ENCODE measurements around the gene KIF20B. TPM values are rescaled to one million over a fixed set of nuclear protein-coding genes. Genes with fewer than 3 reads are reported as not detected.

KIF20B gene
- total RNA-seq, 2 experiments from 2014 or later = 17.1 to 18.4 TPM

DNA sequence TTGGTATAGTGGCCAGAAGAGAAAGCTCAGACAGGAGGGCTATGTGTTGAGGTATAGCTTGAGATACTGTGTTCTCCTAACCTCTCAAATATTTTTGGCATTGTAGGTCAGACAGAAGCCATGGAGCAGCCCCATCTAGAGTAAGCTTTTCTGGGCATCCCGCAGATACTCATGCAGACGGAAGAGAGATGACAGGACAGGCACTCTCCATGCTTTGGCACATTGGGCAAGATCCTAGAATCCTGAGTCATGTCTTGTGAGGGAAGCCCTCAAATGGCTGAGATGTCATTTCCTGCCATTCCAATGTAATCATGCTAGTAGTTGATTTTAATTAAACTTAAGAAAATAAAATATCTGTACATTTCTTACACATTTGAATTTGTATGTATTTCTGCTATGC is 16.8 kb upstream of the KIF20B start:
- intact Hi-C loops (cut with DNase I, micrococcal nuclease) = no loop called here
- H3K4me3 ChIP-seq (ENCODE audit: low read length) = no peak overlapping the region
- no peaks in the 10 kb centered on the region for H3K36me3 Mint-ChIP-seq (ENCODE audit: low read depth)
- DNase-seq (peak in 2 of 14 experiments; percentile 31 to 45), ATAC-seq (ENCODE audit: poor library complexity) (no peak)
- no peak overlapping the region for H3K27ac Mint-ChIP-seq
- TF ChIP-seq, protein P1, sequence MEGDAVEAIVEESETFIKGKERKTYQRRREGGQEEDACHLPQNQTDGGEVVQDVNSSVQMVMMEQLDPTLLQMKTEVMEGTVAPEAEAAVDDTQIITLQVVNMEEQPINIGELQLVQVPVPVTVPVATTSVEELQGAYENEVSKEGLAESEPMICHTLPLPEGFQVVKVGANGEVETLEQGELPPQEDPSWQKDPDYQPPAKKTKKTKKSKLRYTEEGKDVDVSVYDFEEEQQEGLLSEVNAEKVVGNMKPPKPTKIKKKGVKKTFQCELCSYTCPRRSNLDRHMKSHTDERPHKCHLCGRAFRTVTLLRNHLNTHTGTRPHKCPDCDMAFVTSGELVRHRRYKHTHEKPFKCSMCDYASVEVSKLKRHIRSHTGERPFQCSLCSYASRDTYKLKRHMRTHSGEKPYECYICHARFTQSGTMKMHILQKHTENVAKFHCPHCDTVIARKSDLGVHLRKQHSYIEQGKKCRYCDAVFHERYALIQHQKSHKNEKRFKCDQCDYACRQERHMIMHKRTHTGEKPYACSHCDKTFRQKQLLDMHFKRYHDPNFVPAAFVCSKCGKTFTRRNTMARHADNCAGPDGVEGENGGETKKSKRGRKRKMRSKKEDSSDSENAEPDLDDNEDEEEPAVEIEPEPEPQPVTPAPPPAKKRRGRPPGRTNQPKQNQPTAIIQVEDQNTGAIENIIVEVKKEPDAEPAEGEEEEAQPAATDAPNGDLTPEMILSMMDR (IDR thresholded peaks at IDR 0.05) = no peak
- peaks cover 0 to 6% of the 10 kb centered on the region in 2 experiments for H3K27me3 ChIP-seq (ENCODE audit: control insufficient read depth in 1 of 2, insufficient read depth in 2 of 2, low read length in 2 of 2)
- no peaks in the 10 kb centered on the region for H3K9me3 Mint-ChIP-seq
- ChIA-PET CTCF (no interaction called here), POLR2A (no interaction called here)
- no peak overlapping the region for H3K27ac ChIP-seq (ENCODE audit: low read depth in 1 of 2, low read length in 2 of 2)
- no peaks in the 10 kb centered on the region for H3K9me3 ChIP-seq (ENCODE audit: control insufficient read depth in 1 of 2, insufficient read depth in 1 of 2, low read length in 2 of 2)
- no peaks in the 10 kb centered on the region for H3K4me1 ChIP-seq (ENCODE audit: insufficient read depth, low read length)
- H3K36me3 ChIP-seq (ENCODE audit: insufficient read depth, low read length) = no peaks in the 10 kb centered on the region
- peaks cover 26% of the 10 kb centered on the region for H3K27me3 Mint-ChIP-seq
- H3K4me3 Mint-ChIP-seq = no peak overlapping the region
- no peaks in the 10 kb centered on the region for H3K4me1 Mint-ChIP-seq (ENCODE audit: low read depth)

DNA sequence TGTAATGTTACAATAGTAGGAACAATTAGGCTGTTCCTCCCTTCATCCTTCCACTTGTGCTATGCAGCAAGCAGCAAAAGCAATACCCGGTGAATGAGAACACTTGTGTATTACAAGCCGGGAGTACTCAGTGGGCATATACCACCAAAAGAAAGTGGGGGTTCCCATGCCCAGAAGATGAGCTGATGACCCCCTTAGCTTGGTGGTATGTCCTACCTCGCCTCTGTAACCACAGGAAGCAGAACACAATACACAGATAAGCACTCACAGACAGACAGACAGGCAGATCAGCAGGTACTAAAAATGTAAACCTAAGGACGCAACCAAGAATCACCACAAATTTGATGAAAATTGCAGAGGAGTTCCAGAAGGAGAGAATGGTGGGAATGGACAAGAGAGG is 15.5 kb upstream of the KIF20B start:
- H3K27me3 ChIP-seq (ENCODE audit: control insufficient read depth in 1 of 2, insufficient read depth in 2 of 2, low read length in 2 of 2) = no peaks in the 10 kb centered on the region
- no peaks in the 10 kb centered on the region for H3K4me1 Mint-ChIP-seq (ENCODE audit: low read depth)
- H3K27me3 Mint-ChIP-seq = peaks cover 21% of the 10 kb centered on the region
- no peak overlapping the region for H3K27ac Mint-ChIP-seq
- no peaks in the 10 kb centered on the region for H3K9me3 Mint-ChIP-seq
- intact Hi-C loops (cut with DNase I, micrococcal nuclease) = no loop called here
- TF ChIP-seq, protein P1 (IDR thresholded peaks at IDR 0.05) = no peak
- H3K36me3 ChIP-seq (ENCODE audit: insufficient read depth, low read length) = no peaks in the 10 kb centered on the region
- no peaks in the 10 kb centered on the region for H3K4me1 ChIP-seq (ENCODE audit: insufficient read depth, low read length)
- H3K27ac ChIP-seq (ENCODE audit: low read depth in 1 of 2, low read length in 2 of 2) = no peak overlapping the region
- H3K9me3 ChIP-seq (ENCODE audit: control insufficient read depth in 1 of 2, insufficient read depth in 1 of 2, low read length in 2 of 2) = no peaks in the 10 kb centered on the region
- no peaks in the 10 kb centered on the region for H3K36me3 Mint-ChIP-seq (ENCODE audit: low read depth)
- DNase-seq (no peak), ATAC-seq (ENCODE audit: poor library complexity) (no peak)
- no peak overlapping the region for H3K4me3 ChIP-seq (ENCODE audit: low read length)
- ChIA-PET CTCF (no interaction called here), POLR2A (no interaction called here)
- no peak overlapping the region for H3K4me3 Mint-ChIP-seq

DNA sequence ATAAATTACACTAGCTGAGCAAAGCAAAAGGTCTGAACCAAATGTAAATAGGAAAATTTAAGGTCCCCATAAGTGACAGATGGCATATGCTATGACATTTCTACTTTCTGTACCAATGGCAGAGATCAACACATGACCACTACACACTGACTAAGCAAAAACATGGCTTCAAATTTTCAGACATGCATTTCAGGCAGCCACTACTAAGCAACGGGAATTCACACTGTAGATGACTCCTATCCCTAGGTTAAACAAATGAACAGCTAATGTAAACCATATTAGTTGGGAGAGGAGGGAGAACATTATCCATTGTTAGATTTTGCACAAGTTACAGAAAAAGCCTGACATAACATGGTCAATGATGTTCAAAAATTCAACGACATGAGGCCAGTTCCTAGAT is 11.4 kb upstream of the KIF20B start:
- Histone ChIP-seq H3K9me3 (ENCODE audit: control insufficient read depth in 1 of 2, insufficient read depth in 1 of 2, low read length in 2 of 2) (no peaks in the 10 kb centered on the region), H3K4me1 (ENCODE audit: insufficient read depth, low read length) (no peaks in the 10 kb centered on the region), H3K27me3 (ENCODE audit: control insufficient read depth in 1 of 2, insufficient read depth in 2 of 2, low read length in 2 of 2) (no peaks in the 10 kb centered on the region), H3K36me3 (ENCODE audit: insufficient read depth, low read length) (no peaks in the 10 kb centered on the region), H3K27ac (ENCODE audit: low read depth in 1 of 2, low read length in 2 of 2) (no peak overlapping the region), H3K4me3 (ENCODE audit: low read length) (no peak overlapping the region)
- ATAC-seq (ENCODE audit: poor library complexity) = no peak
- Mint-ChIP-seq H3K27ac (no peak overlapping the region), H3K4me1 (ENCODE audit: low read depth) (no peaks in the 10 kb centered on the region), H3K27me3 (peaks cover 4% of the 10 kb centered on the region), H3K4me3 (no peak overlapping the region), H3K36me3 (ENCODE audit: low read depth) (no peaks in the 10 kb centered on the region), H3K9me3 (no peaks in the 10 kb centered on the region)
- ChIA-PET POLR2A (no interaction called here), CTCF (no interaction called here)
- intact Hi-C loops (cut with DNase I, micrococcal nuclease) = no loop called here
- DNase-seq = no peak
- TF ChIP-seq, protein P1 (IDR thresholded peaks at IDR 0.05) = no peak

Data from CD4-positive, alpha-beta T cell (primary cell).